22Rv1 (cell line): ENCODE results near the gene MT1M.

Experiments used
- ZFX ChIP-seq: fragments of 450-650 bp; IDR thresholded peaks from 2 replicates; pipeline ENCODE4 v1.6.1; 2017; ENCODE audit warnings: antibody characterized with exemption, borderline replicate concordance
- TF ChIP-seq, protein P1 (sequence below): fragments of 450-650 bp; IDR thresholded peaks from 2 replicates; pipeline ENCODE4 v1.5.1; 2017; ENCODE audit warnings: mild to moderate bottlenecking

DNA sequence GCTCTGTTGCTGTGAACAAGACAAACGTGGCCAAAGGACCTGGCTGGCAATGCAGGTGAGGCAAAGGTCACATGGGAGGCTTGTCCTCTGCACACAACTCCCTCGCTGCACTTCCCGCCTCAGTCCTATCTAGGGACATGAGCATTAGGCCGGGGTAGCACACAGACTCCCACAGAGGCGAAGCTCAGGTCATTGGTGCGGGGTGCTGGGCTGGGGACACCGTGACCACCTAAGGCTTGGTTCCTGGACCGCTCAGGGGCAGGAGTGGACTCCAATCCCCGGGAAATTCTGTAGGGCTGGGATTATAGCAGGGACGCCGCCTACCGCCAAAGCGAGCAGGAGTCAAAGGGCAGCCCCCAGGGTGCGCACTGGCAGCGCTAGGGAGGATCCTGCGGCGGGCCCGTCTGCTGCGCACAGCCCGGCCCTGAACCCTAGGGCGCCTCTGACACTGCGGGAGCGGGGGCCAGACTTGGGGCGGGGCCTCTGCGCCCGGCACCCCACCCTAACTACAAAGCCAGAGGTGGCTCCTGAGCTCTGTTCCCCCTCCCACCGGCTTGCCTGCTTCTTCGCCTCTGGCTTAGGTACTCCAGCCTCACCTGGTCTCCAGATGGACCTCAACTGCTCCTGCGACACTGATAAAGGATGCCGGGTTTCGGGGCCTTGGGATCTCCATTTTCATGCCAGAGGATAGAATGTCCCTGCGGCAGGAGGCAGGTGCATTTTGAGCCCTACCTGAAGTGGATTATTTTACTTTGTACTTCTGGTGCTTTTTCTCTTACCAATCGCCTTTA is 15.4 kb downstream of the MT1M start:
- TF ChIP-seq, protein P1, sequence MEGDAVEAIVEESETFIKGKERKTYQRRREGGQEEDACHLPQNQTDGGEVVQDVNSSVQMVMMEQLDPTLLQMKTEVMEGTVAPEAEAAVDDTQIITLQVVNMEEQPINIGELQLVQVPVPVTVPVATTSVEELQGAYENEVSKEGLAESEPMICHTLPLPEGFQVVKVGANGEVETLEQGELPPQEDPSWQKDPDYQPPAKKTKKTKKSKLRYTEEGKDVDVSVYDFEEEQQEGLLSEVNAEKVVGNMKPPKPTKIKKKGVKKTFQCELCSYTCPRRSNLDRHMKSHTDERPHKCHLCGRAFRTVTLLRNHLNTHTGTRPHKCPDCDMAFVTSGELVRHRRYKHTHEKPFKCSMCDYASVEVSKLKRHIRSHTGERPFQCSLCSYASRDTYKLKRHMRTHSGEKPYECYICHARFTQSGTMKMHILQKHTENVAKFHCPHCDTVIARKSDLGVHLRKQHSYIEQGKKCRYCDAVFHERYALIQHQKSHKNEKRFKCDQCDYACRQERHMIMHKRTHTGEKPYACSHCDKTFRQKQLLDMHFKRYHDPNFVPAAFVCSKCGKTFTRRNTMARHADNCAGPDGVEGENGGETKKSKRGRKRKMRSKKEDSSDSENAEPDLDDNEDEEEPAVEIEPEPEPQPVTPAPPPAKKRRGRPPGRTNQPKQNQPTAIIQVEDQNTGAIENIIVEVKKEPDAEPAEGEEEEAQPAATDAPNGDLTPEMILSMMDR = no peak
- TF ChIP-seq ZFX = no peak
